Measurements from ENCODE around the gene S1PR1. TPM values are rescaled to one million over a fixed set of nuclear protein-coding genes. Genes with fewer than 3 reads are reported as not detected.
A peak's percentile ranks its signal among the peaks of the same experiment; 100 is the strongest.

S1PR1 gene
- total RNA-seq, 2 experiments from 2014 or later, result 124 to 138 TPM

DNA sequence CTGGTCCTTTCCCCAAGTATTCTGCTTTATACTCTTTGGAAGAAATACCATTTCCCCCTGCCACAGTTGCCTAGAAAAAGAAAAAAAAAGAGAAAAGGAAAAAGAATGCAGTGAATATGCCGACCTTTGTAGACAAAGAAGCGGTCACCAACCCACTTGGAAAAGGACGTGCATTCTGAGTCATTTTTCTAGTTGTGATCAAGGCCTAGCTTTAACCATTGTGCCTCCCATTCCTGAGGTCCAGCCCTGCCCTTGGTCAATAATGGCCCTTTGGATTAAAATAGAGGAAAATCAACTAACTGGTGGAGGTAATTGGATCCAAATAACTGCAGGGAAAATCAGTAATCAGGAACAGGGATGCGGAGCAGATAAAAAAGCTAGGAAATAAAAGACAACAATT, 24.8 kb downstream of the S1PR1 start:
- no peak for ATAC-seq (ENCODE audit: low read depth)
- Mint-ChIP-seq H3K27ac (no peak overlapping the region), H3K4me3 (no peak overlapping the region), H3K36me3 (no peaks in the 10 kb centered on the region), H3K4me1 (peaks cover 63% of the 10 kb centered on the region), H3K27me3 (no peaks in the 10 kb centered on the region), H3K9me3 (no peaks in the 10 kb centered on the region)
- DNase-seq, result no peak
- POLR2A ChIA-PET, result no interaction called here

- ATAC-seq (ENCODE audit: low read depth) (no peak), DNase-seq (no peak)
- Mint-ChIP-seq H3K27ac (no peak overlapping the region), H3K4me3 (peak overlapping the region; percentile 62), H3K36me3 (no peaks in the 10 kb centered on the region), H3K27me3 (no peaks in the 10 kb centered on the region), H3K9me3 (no peaks in the 10 kb centered on the region), H3K4me1 (peaks cover 63% of the 10 kb centered on the region)
- POLR2A ChIA-PET, result no interaction called here
Observed at GRCh38 chr1:101262060-101262459, 25.2 kb downstream of the S1PR1 start.

GRCh38 chr1:101262630-101263348, 26.0 kb downstream of the S1PR1 start:
- no peak for DNase-seq
- Mint-ChIP-seq H3K27me3 (no peaks in the 10 kb centered on the region), H3K4me1 (peaks cover 58% of the 10 kb centered on the region), H3K27ac (peak overlapping the region; percentile 61), H3K9me3 (no peaks in the 10 kb centered on the region), H3K36me3 (no peaks in the 10 kb centered on the region), H3K4me3 (peak overlapping the region; percentile 62)
- POLR2A ChIA-PET, result interaction anchor here (1.3 kb wide), 1 partner anchor 16 kb away, joined by 3 read pairs; no protein-coding TSS in a partner anchor
- ATAC-seq (ENCODE audit: low read depth), result peak; percentile 54

DNA sequence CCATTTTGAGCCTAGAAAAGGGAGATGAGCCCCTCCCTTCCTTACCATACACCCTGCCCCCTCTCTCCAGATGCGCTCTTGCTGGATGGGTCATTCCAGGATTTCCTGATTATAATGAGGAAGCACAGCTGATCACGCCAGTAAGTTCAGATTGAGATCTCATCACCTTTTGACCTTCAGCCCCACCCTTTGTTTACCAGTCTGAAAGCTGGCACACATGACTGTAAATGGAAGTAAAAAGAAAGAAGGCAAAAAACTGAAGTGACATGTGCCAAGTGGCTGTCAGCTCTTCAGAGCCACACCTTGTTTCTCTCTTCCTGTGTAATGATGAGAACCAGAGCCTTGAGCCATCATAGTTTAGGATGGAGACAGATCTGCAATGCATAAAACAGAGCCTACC, 27.9 kb downstream of the S1PR1 start:
- DNase-seq, result no peak
- Mint-ChIP-seq H3K27me3 (no peaks in the 10 kb centered on the region), H3K27ac (peak overlapping the region; percentile 63), H3K36me3 (no peaks in the 10 kb centered on the region), H3K9me3 (peaks cover 2% of the 10 kb centered on the region), H3K4me3 (peak overlapping the region; percentile 47), H3K4me1 (peaks cover 41% of the 10 kb centered on the region)
- POLR2A ChIA-PET, result interaction anchor here (1.6 kb wide), 1 partner anchor 26 kb away, joined by 4 read pairs; no protein-coding TSS in a partner anchor
- peak; percentile 63 for ATAC-seq (ENCODE audit: low read depth)

GRCh38 chr1:101265684-101266083, 28.9 kb downstream of the S1PR1 start:
- Mint-ChIP-seq H3K4me3 (no peak overlapping the region), H3K4me1 (peaks cover 31% of the 10 kb centered on the region), H3K9me3 (peaks cover 2% of the 10 kb centered on the region), H3K27me3 (no peaks in the 10 kb centered on the region), H3K36me3 (no peaks in the 10 kb centered on the region), H3K27ac (no peak overlapping the region)
- POLR2A ChIA-PET, result no interaction called here
- DNase-seq, result no peak
- ATAC-seq (ENCODE audit: low read depth), result no peak

- no peak for ATAC-seq (ENCODE audit: low read depth)
- Mint-ChIP-seq H3K4me1 (peaks cover 24% of the 10 kb centered on the region), H3K27me3 (no peaks in the 10 kb centered on the region), H3K27ac (no peak overlapping the region), H3K4me3 (no peak overlapping the region), H3K36me3 (peaks cover 2% of the 10 kb centered on the region), H3K9me3 (peaks cover 3% of the 10 kb centered on the region)
- POLR2A ChIA-PET, result interaction anchor here (1.1 kb wide), 1 partner anchor 14 kb away, joined by 3 read pairs; no protein-coding TSS in a partner anchor
- DNase-seq, result no peak
Observed at GRCh38 chr1:101267082-101267481, 30.3 kb downstream of the S1PR1 start.

DNA sequence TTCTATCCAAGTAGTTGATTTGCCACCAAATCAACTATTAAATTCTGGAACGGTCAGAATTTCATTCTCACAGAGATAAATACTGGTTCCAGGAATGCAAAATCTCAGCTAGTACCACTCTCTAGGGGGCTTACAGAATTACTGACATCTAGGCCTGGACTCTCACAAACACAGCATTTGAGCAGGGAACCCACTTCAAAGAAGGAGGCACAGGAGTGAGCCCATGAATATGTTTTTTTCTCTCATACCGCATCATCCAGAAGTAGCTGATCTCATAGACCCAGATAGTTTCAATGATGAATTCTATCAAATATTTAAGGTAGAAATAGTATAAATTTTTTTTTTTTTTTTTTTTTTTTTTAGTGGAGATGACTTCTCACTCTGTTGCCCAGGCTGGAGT, 32.1 kb downstream of the S1PR1 start:
- DNase-seq (no peak), ATAC-seq (ENCODE audit: low read depth) (no peak)
- Mint-ChIP-seq H3K36me3 (peaks cover 7% of the 10 kb centered on the region), H3K4me3 (no peak overlapping the region), H3K9me3 (peaks cover 7% of the 10 kb centered on the region), H3K4me1 (peaks cover 14% of the 10 kb centered on the region), H3K27ac (no peak overlapping the region), H3K27me3 (no peaks in the 10 kb centered on the region)
- POLR2A ChIA-PET, result interaction anchor here (1.3 kb wide), 1 partner anchor 13 kb away, joined by 3 read pairs; no protein-coding TSS in a partner anchor

DNA sequence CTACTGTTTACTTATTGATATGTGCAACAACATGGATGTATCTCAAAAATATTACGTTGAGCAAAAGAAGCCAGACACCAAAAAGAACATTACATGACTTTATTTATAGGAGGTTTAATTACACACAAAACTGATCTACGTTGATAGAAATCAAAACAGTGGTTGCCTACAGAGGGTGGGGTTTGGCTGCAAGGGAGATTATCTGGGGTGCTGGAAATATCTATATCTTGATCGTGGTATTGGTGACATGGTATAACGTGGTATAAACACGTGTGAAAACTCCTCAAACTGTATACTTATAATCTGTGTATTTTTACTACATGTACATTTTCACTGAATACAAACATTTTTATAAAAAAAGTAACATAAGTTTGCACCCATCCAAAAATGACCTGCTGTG, 38.9 kb downstream of the S1PR1 start:
- no peaks in the 10 kb centered on the region for H3K27me3 Mint-ChIP-seq
- ATAC-seq (ENCODE audit: low read depth), result no peak
- no peak overlapping the region for H3K27ac Mint-ChIP-seq
- peaks cover 5% of the 10 kb centered on the region for H3K9me3 Mint-ChIP-seq
- peaks cover 8% of the 10 kb centered on the region for H3K36me3 Mint-ChIP-seq
- H3K4me1 Mint-ChIP-seq, result peaks cover 34% of the 10 kb centered on the region
- POLR2A ChIA-PET, result no interaction called here
- no peak overlapping the region for H3K4me3 Mint-ChIP-seq
- no peak for DNase-seq

GRCh38 chr1:101276818-101277217, 40.0 kb downstream of the S1PR1 start:
- no peak for DNase-seq
- H3K4me3 Mint-ChIP-seq, result no peak overlapping the region
- no peak overlapping the region for H3K27ac Mint-ChIP-seq
- ATAC-seq (ENCODE audit: low read depth), result no peak
- peaks cover 39% of the 10 kb centered on the region for H3K4me1 Mint-ChIP-seq
- H3K9me3 Mint-ChIP-seq, result peaks cover 5% of the 10 kb centered on the region
- no peaks in the 10 kb centered on the region for H3K27me3 Mint-ChIP-seq
- POLR2A ChIA-PET, result no interaction called here
- peaks cover 5% of the 10 kb centered on the region for H3K36me3 Mint-ChIP-seq

GRCh38 chr1:101278238-101278637, 41.4 kb downstream of the S1PR1 start:
- Mint-ChIP-seq H3K27me3 (no peaks in the 10 kb centered on the region), H3K9me3 (peaks cover 1% of the 10 kb centered on the region), H3K36me3 (peaks cover 5% of the 10 kb centered on the region), H3K4me1 (peaks cover 46% of the 10 kb centered on the region), H3K4me3 (no peak overlapping the region), H3K27ac (no peak overlapping the region)
- POLR2A ChIA-PET, result interaction anchor here (0.6 to 1.3 kb wide), 3 partner anchors 15 to 32 kb away, joined by 3 read pairs; no protein-coding TSS in a partner anchor
- ATAC-seq (ENCODE audit: low read depth), result no peak
- no peak for DNase-seq

DNA sequence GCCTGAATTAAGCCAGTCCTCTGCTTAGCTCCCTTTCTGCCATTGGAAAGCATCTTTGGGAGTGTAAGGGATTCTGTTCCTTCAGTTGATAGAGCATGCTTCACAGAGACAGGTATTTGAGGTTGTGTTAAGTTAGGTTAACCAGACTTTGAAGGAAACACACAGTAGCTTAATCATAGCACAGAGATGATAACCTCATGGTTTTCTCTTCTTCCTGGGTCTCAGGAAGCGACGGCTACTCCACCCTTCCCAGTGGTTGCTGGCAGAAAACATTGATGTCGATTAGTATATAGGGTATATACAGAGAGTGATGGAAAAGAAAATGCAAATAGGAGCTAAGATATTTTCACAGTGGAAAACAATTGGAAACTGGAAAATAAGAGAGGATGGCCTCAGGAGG, 42.0 kb downstream of the S1PR1 start:
- H3K36me3 Mint-ChIP-seq, result peaks cover 1% of the 10 kb centered on the region
- no peak for DNase-seq
- H3K4me3 Mint-ChIP-seq, result peak overlapping the region; percentile 74
- peaks cover 52% of the 10 kb centered on the region for H3K4me1 Mint-ChIP-seq
- H3K27me3 Mint-ChIP-seq, result no peaks in the 10 kb centered on the region
- peak overlapping the region; percentile 75 for H3K27ac Mint-ChIP-seq
- POLR2A ChIA-PET, result interaction anchor here (0.6 to 1.3 kb wide), 3 partner anchors 16 to 33 kb away, joined by 3 read pairs; no protein-coding TSS in a partner anchor
- peak; percentile 78 for ATAC-seq (ENCODE audit: low read depth)
- H3K9me3 Mint-ChIP-seq, result no peaks in the 10 kb centered on the region

- Mint-ChIP-seq H3K4me3 (no peak overlapping the region), H3K36me3 (peaks cover 3% of the 10 kb centered on the region)
- POLR2A ChIA-PET, result no interaction called here
Observed at GRCh38 chr1:101280049-101280592, 43.3 kb downstream of the S1PR1 start.

DNA sequence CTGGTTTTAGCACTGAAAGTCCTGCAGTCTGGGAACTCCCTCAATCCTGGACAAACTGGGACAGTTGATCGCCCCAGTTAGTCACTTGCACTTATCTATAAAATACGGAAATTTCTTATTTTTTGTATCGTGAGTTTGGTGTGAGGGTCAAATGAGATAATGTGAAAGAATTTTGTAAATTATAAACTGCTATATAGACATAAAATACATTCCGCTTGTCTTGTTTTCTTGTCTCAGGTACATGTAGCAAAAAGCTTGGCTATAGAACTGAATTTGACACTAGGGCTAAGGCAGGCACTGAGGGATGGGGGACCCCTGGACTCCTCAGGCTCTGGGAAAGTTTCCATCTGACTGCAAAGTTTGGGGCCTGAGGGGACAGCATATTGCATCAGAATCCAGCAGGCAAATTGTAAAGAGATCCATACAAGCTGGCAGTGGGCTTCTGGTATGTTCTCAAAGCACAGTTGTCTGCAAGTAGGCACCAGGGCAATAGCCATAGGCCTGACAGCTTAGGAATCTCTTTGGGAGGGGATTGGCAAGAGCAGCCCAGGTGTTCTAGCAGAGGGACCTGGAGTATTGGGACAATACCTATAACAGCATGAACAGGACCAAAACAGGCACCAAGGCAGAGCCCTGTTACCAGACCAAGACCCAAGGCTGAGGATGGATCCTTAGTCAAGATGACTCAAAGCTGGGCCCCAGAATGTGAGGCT, 44.3 kb downstream of the S1PR1 start:
- Mint-ChIP-seq H3K4me3 (no peak overlapping the region), H3K27me3 (no peaks in the 10 kb centered on the region), H3K9me3 (no peaks in the 10 kb centered on the region), H3K36me3 (peaks cover 3% of the 10 kb centered on the region), H3K4me1 (peaks cover 61% of the 10 kb centered on the region), H3K27ac (peak overlapping the region; percentile 36)
- no peak for ATAC-seq (ENCODE audit: low read depth)
- DNase-seq, result no peak
- POLR2A ChIA-PET, result interaction anchor here (1.2 kb wide), 1 partner anchor 13 kb away, joined by 3 read pairs; no protein-coding TSS in a partner anchor

More at GRCh38 chr1:101280049-101280592, 43.3 kb downstream of the S1PR1 start:
- Mint-ChIP-seq H3K4me1 (peaks cover 57% of the 10 kb centered on the region), H3K27ac (no peak overlapping the region), H3K27me3 (no peaks in the 10 kb centered on the region), H3K9me3 (no peaks in the 10 kb centered on the region)
- DNase-seq (no peak), ATAC-seq (ENCODE audit: low read depth) (no peak)

Measured in activated naive CD8-positive, alpha-beta T cell treated with anti-CD3 and anti-CD28 coated beads, Interleukin-2, amount 10 ng/mL, durations not matched to agents 7 days and 5 days (primary cell).